RWPE1 (cell line): ENCODE data around the gene OR9G1.

Experiments used
- CTCF ChIA-PET: fragments of 350-600 bp; sonication (Branson Sonifier 250); formaldehyde crosslinking; extraction: SDS; loops from one replicate; lab custom pipeline; 2021; lab: Yijun Ruan, JAX
- POLR2A ChIA-PET: fragments of 400-600 bp; formaldehyde crosslinking; extraction: SDS; loops from one replicate; lab custom pipeline; 2020; ENCODE audit warnings: antibody characterized with exemption; ENCODE audit not compliant: low non-redundant PET; lab: Yijun Ruan, JAX
- DNase-seq: peaks from one replicate; pipeline ENCODE4 v3.0.0; 2012; ENCODE audit warnings: low spot score
- H3K27ac ChIP-seq: fragments of 450-650 bp; 2 replicates; pipeline ENCODE4 v1.5.1; 2017
- CTCF ChIP-seq: fragments of 450-650 bp; conservative IDR thresholded peaks from 2 replicates; pipeline ENCODE4 v1.5.1; 2017; ENCODE audit warnings: low read depth, mild to moderate bottlenecking

The OR9G1 gene

DNA sequence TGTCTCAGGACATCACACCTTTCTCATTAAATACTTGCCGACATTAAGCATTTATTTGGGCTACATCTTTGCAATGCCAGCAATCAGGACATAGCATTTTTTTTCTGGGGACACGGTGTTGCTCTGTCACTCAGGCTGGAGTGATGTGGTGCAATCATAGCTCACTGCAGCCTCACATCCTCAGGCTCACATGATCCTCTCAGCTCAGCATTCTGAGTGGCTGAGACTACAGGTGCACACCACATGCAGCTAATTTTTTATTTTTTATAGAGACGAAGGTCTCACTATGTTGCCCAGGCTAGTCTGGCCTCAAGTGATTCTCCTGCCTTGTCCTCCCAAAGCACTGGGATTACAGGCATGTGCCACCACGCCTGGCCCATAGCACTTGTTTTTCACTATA is 21.6 kb downstream of the OR9G1 start:
- no peak overlapping the region for H3K27ac ChIP-seq
- TF ChIP-seq CTCF, result no peak
- ChIA-PET POLR2A (no interaction called here), CTCF (no interaction called here)
- no peak for DNase-seq

- no peak overlapping the region for H3K27ac ChIP-seq
- ChIA-PET POLR2A (no interaction called here), CTCF (no interaction called here)
- TF ChIP-seq CTCF, result no peak
- no peak for DNase-seq
Measured at GRCh38 chr11:56740107-56740506, 41.2 kb downstream of the OR9G1 start.

GRCh38 chr11:56740886-56741285 is 42.0 kb downstream of the OR9G1 start:
- TF ChIP-seq CTCF, result no peak
- POLR2A ChIA-PET, result no interaction called here
- H3K27ac ChIP-seq, result no peak overlapping the region
- CTCF ChIA-PET, result no interaction called here
- DNase-seq, result no peak

DNA sequence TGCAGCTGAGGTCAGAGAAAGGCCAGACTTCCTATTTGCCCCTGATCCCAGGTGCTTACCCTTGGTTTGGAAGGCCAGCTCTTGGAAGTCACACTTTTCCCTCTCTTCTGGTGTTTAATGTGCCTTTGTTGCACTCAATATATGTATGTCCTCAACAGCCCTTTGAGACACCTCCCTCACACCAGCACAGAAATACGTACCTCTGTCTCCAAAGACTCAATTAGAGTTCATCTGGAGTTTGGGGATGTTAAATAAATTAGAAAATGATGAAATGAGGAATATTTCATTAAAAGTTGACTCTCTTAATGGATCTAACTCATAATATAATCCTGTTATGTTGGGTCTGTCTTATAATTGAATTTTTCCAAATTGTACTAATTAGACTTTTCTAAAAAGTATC is 49.7 kb downstream of the OR9G1 start, which contains the start of gene OR9G4:
Gene OR9G4 (minus strand): TSS at position 101 of the 400 bp plus-strand sequence. CDS start 4,931 bp downstream, outside the sequence.
- CTCF ChIA-PET, result no interaction called here
- POLR2A ChIA-PET, result no interaction called here

DNA sequence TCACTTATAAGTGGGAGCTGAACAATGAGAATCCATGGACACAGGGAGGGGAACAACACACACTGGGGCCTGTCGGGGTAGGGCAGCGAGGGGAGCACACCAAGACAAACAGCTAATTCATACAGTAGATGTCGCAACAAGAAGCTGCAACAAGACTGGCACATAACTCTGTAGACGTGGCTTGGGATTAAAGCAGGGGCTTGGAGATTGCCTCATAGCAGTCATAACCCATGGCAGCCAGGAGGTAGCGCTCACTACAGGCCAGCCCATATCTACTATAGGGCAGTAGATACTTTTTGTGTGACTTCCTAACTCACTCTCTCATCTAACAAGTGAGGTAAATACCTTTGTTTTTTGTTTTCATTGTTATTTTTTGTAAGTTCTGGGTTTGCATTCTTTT is 51.3 kb downstream of the OR9G1 start:
- H3K27ac ChIP-seq, result no peak overlapping the region
- no peak for DNase-seq
- POLR2A ChIA-PET, result no interaction called here
- no peak for TF ChIP-seq CTCF
- CTCF ChIA-PET, result no interaction called here

More for the DNA sequence above, 49.7 kb downstream of the OR9G1 start, which contains the start of gene OR9G4:
- H3K27ac ChIP-seq, result no peak within 1 kb of the TSS
- no peak for DNase-seq
- no peak for TF ChIP-seq CTCF

GRCh38 chr11:56751480-56751879 is 52.6 kb downstream of the OR9G1 start:
- no peak for DNase-seq
- TF ChIP-seq CTCF, result no peak
- POLR2A ChIA-PET, result no interaction called here
- CTCF ChIA-PET, result no interaction called here
- no peak overlapping the region for H3K27ac ChIP-seq
